Common myeloid progenitor, CD34-positive (primary cell): ENCODE data around the gene P3H4.

ENCODE experiments used
- CTCF ChIA-PET: fragments of 350-600 bp; sonication (Branson Sonifier 250); formaldehyde crosslinking; loops from one replicate; lab custom pipeline; 2021; ENCODE audit warnings: antibody characterized with exemption; lab: Charles Lee
- POLR2A ChIA-PET: fragments of 350-600 bp; sonication (Branson Sonifier 250); formaldehyde crosslinking; loops from one replicate; lab custom pipeline; 2021; ENCODE audit warnings: antibody characterized with exemption; lab: Charles Lee
- DNase-seq, 3 donors: peaks; one replicate each; pipeline versions ENCODE4 v3.0.0 to v3.0.0-alpha.2; 2013
- H3K27ac ChIP-seq, 2 experiments: 1 replicate in 1 of 2; 2 replicates in 1 of 2; pipeline ENCODE4 v1.7.0; 2013; ENCODE audit warnings: inconsistent platforms in 2 of 2, low read length in 2 of 2, mild to moderate bottlenecking in 2 of 2, low read depth in 1 of 2, moderate library complexity in 1 of 2; ENCODE audit not compliant: severe bottlenecking in 2 of 2, insufficient read depth in 1 of 2, poor library complexity in 1 of 2
- H3K27me3 ChIP-seq, 5 experiments: replicated peaks in 2 of 5; 1 replicate in 3 of 5; 2 replicates in 2 of 5; pipeline versions ENCODE4 v1.6.1 to v1.7.0; 2013; ENCODE audit warnings: low read length in 4 of 5, mild to moderate bottlenecking in 2 of 5, moderate library complexity in 2 of 5, inconsistent platforms in 1 of 5; ENCODE audit not compliant: insufficient read depth in 5 of 5, control insufficient read depth in 4 of 5
- H3K36me3 ChIP-seq, 4 experiments: 1 replicate in 2 of 4; 2 replicates in 2 of 4; pipeline versions ENCODE4 v1.6.1 to v1.7.0; 2013; ENCODE audit warnings: low read length in 3 of 4, control low read depth in 1 of 4, mild to moderate bottlenecking in 1 of 4; ENCODE audit not compliant: control insufficient read depth in 4 of 4, insufficient read depth in 4 of 4
- H3K4me1 ChIP-seq, 4 experiments: 1 replicate in 3 of 4; 2 replicates in 1 of 4; pipeline versions ENCODE4 v1.6.1 to v1.7.1; 2013; ENCODE audit warnings: low read length in 3 of 4, mild to moderate bottlenecking in 3 of 4, control low read depth in 1 of 4, inconsistent platforms in 1 of 4, moderate library complexity in 1 of 4; ENCODE audit not compliant: control insufficient read depth in 4 of 4, insufficient read depth in 4 of 4; ENCODE audit errors: control extremely low read depth in 1 of 4
- H3K4me3 ChIP-seq, 7 experiments: 1 replicate in 4 of 7; 2 replicates in 3 of 7; pipeline versions ENCODE4 v1.5.1 to v1.7.0; 2013; ENCODE audit warnings: mild to moderate bottlenecking in 7 of 7, low read length in 6 of 7, moderate library complexity in 6 of 7, inconsistent platforms in 2 of 7, low read depth in 2 of 7, control low read depth in 1 of 7; ENCODE audit not compliant: insufficient read depth in 4 of 7, control insufficient read depth in 1 of 7; ENCODE audit errors: extremely low read depth in 1 of 7
- H3K9me3 ChIP-seq, 5 experiments: 1 replicate in 4 of 5; 2 replicates in 1 of 5; pipeline versions ENCODE4 v1.6.1 to v1.7.1; 2013; ENCODE audit warnings: low read length in 4 of 5, mild to moderate bottlenecking in 2 of 5, inconsistent platforms in 1 of 5, low read depth in 1 of 5, moderate library complexity in 1 of 5; ENCODE audit not compliant: control insufficient read depth in 4 of 5, insufficient read depth in 2 of 5; ENCODE audit errors: control extremely low read depth in 1 of 5
- WGBS: methylation state at CpG from one replicate; pipeline ENCODE4 v1.1.5; 2013; ENCODE audit not compliant: insufficient coverage; 5-methylcytosine and 5-hydroxymethylcytosine counted together

P3H4 gene

GRCh38 chr17:41818024-41818423, 6.3 kb upstream of the P3H4 start:
- no peaks in the 10 kb centered on the region for H3K9me3 ChIP-seq
- H3K4me3 ChIP-seq = no peak overlapping the region
- no peaks in the 10 kb centered on the region for H3K36me3 ChIP-seq
- CTCF ChIA-PET = no interaction called here
- POLR2A ChIA-PET = no interaction called here
- no peak for DNase-seq
- H3K27me3 ChIP-seq = no peaks in the 10 kb centered on the region
- H3K27ac ChIP-seq = no peak overlapping the region
- peaks cover 0 to 2% (median 0%) of the 10 kb centered on the region in 4 experiments for H3K4me1 ChIP-seq
- 100% methylated on average over 8 of the region's 20 CpGs for WGBS

GRCh38 chr17:41816637-41817320, 5.0 kb upstream of the P3H4 start:
- WGBS = 98% methylated on average over 21 of the region's 23 CpGs
- ChIA-PET CTCF (interaction anchor here (0.7 kb wide), 1 partner anchor 15 kb away, joined by 3 read pairs; no protein-coding TSS in a partner anchor), POLR2A (no interaction called here)
- Histone ChIP-seq H3K36me3 (no peaks in the 10 kb centered on the region), H3K4me1 (peaks cover 0 to 13% (median 7%) of the 10 kb centered on the region in 4 experiments), H3K27me3 (peaks cover 0 to 3% (median 0%) of the 10 kb centered on the region in 5 experiments), H3K27ac (no peak overlapping the region), H3K4me3 (no peak overlapping the region), H3K9me3 (no peaks in the 10 kb centered on the region)
- DNase-seq = no peak

GRCh38 chr17:41814195-41814594, 2.4 kb upstream of the P3H4 start:
- Histone ChIP-seq H3K9me3 (no peaks in the 10 kb centered on the region), H3K36me3 (no peaks in the 10 kb centered on the region), H3K27me3 (peaks cover 0 to 8% (median 0%) of the 10 kb centered on the region in 5 experiments), H3K27ac (no peak overlapping the region), H3K4me3 (no peak overlapping the region), H3K4me1 (peaks cover 0 to 25% (median 19%) of the 10 kb centered on the region in 4 experiments)
- POLR2A ChIA-PET = no interaction called here
- no peak for DNase-seq
- CTCF ChIA-PET = interaction anchor here (0.9 to 1.7 kb wide), 3 partner anchors 8 to 13 kb away, joined by 3 to 10 read pairs (median 5); no protein-coding TSS in a partner anchor
- no CpG with 5 or more reads among the region's 1 CpG for WGBS

GRCh38 chr17:41813699-41814124, 2.0 kb upstream of the P3H4 start:
- Histone ChIP-seq H3K4me3 (no peak overlapping the region), H3K27me3 (peaks cover 0 to 8% (median 0%) of the 10 kb centered on the region in 5 experiments), H3K27ac (no peak overlapping the region), H3K9me3 (no peaks in the 10 kb centered on the region), H3K4me1 (peaks cover 0 to 25% (median 19%) of the 10 kb centered on the region in 4 experiments), H3K36me3 (no peaks in the 10 kb centered on the region)
- ChIA-PET POLR2A (no interaction called here), CTCF (interaction anchor here (1.0 to 1.7 kb wide), 2 partner anchors 10 to 118 kb away, joined by 4 to 10 read pairs; no protein-coding TSS in a partner anchor)
- no peak for DNase-seq
- 98% methylated on average over 8 of the region's 9 CpGs for WGBS

GRCh38 chr17:41813152-41813680, 1.5 kb upstream of the P3H4 start:
- peaks cover 0 to 25% (median 19%) of the 10 kb centered on the region in 4 experiments for H3K4me1 ChIP-seq
- no peaks in the 10 kb centered on the region for H3K9me3 ChIP-seq
- no peak for DNase-seq
- no peak overlapping the region for H3K27ac ChIP-seq
- peaks cover 0 to 8% (median 0%) of the 10 kb centered on the region in 5 experiments for H3K27me3 ChIP-seq
- H3K4me3 ChIP-seq = peak overlapping the region in 3 of 7 experiments; percentile 75 to 86 (median 77)
- no peaks in the 10 kb centered on the region for H3K36me3 ChIP-seq
- ChIA-PET CTCF (interaction anchor here (1.0 kb wide), 1 partner anchor 118 kb away, joined by 4 read pairs; no protein-coding TSS in a partner anchor), POLR2A (no interaction called here)
- 43% methylated on average over 9 of the region's 12 CpGs for WGBS

- DNase-seq = peak in 2 of 3 donors; percentile 54 to 65
- peak within 1 kb of the TSS; percentile 46 to 86 (median 73) for H3K4me3 ChIP-seq
- no peak within 1 kb of the TSS for H3K27ac ChIP-seq
- H3K4me1 ChIP-seq = peaks cover 0 to 25% (median 19%) of the 10 kb centered on the region in 4 experiments
- H3K27me3 ChIP-seq = peaks cover 0 to 8% (median 0%) of the 10 kb centered on the region in 5 experiments
- H3K36me3 ChIP-seq = no peaks in the 10 kb centered on the region
- CTCF ChIA-PET = interaction anchor here (1.0 to 4.8 kb wide), 5 partner anchors 14 to 117 kb away, joined by 3 to 16 read pairs (median 4); no protein-coding TSS in a partner anchor
- no peaks in the 10 kb centered on the region for H3K9me3 ChIP-seq
- POLR2A ChIA-PET = no interaction called here
- WGBS = 3% methylated on average over 22 of the region's 35 CpGs
Measured at GRCh38 chr17:41812381-41813151, 817 bp upstream of the P3H4 start, which contains the start of gene FKBP10. TSS of gene FKBP10 (plus strand) at chr17:41813004. CDS start at chr17:41813035, 31 bp downstream.
